COLO829 (cell line): ENCODE measurements around the gene FHOD1.

Experiments
- DNase-seq: peaks from one replicate; pipeline ENCODE4 v3.0.0; 2012; ENCODE audit warnings: low spot score

The FHOD1 gene

GRCh38 chr16:67191411-67191994 lies 55.8 kb downstream of the FHOD1 start:
- no peak for DNase-seq

GRCh38 chr16:67190448-67191399 lies 56.6 kb downstream of the FHOD1 start:
- no peak for DNase-seq

- no peak for DNase-seq
These were observed 57.2 kb downstream of the FHOD1 start, which contains the start of gene EXOC3L1 for GRCh38 chr16:67190041-67190440. TSS of gene EXOC3L1 (minus strand) at chr16:67190136. CDS start at chr16:67189676, 460 bp downstream.

- DNase-seq, result no peak
These were observed 58.5 kb downstream of the FHOD1 start for GRCh38 chr16:67188798-67189197.

- DNase-seq, result no peak
These were observed 59.0 kb downstream of the FHOD1 start for GRCh38 chr16:67188323-67188722.

- no peak for DNase-seq
These were observed 59.9 kb downstream of the FHOD1 start for GRCh38 chr16:67187175-67187890.

- no peak for DNase-seq
These were observed 60.7 kb downstream of the FHOD1 start for GRCh38 chr16:67186550-67186950.

- no peak for DNase-seq
These were observed 61.6 kb downstream of the FHOD1 start for GRCh38 chr16:67185651-67186134.

- DNase-seq, result no peak
These were observed 62.2 kb downstream of the FHOD1 start for GRCh38 chr16:67184995-67185650.

- no peak for DNase-seq
These were observed 62.8 kb downstream of the FHOD1 start for GRCh38 chr16:67184453-67184994.

- peak; percentile 98 for DNase-seq
These were observed 63.4 kb downstream of the FHOD1 start, which contains the start of gene MATCAP1 for GRCh38 chr16:67183627-67184452. TSS of gene MATCAP1 (minus strand) at chr16:67183963. CDS start at chr16:67180610, 3,353 bp downstream.

- DNase-seq, result no peak
These were observed 64.0 kb downstream of the FHOD1 start for GRCh38 chr16:67183284-67183626.

- DNase-seq, result no peak
These were observed 65.0 kb downstream of the FHOD1 start for GRCh38 chr16:67182288-67182687.

- DNase-seq, result no peak
These were observed 65.9 kb downstream of the FHOD1 start for GRCh38 chr16:67181346-67181745.

GRCh38 chr16:67180166-67180565 lies 67.1 kb downstream of the FHOD1 start:
- DNase-seq, result no peak

- no peak for DNase-seq
These were observed 67.7 kb downstream of the FHOD1 start for GRCh38 chr16:67179421-67180080.
